ENCODE measurements around the gene DCLK1.

DNA sequence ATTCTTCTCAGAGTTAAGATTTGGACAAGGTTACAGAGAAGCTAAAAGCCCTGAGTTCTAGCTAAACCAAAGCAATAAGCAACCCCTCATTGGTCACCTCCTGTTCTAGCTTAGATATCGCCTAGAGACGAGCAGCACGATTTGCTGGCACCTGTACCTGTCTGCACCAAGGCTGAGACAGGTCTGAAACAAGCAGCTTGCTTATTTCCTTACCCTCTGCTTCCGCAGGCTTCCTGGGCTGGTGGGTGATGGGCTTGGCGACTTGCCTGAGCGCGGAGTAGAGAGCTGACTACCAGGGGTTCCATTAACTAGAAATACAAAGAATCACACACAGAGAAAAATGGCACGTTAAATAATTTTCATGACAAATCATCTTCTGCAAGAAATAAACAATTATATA is 276.9 kb downstream of the DCLK1 start:
- TF ChIP-seq, protein P1, sequence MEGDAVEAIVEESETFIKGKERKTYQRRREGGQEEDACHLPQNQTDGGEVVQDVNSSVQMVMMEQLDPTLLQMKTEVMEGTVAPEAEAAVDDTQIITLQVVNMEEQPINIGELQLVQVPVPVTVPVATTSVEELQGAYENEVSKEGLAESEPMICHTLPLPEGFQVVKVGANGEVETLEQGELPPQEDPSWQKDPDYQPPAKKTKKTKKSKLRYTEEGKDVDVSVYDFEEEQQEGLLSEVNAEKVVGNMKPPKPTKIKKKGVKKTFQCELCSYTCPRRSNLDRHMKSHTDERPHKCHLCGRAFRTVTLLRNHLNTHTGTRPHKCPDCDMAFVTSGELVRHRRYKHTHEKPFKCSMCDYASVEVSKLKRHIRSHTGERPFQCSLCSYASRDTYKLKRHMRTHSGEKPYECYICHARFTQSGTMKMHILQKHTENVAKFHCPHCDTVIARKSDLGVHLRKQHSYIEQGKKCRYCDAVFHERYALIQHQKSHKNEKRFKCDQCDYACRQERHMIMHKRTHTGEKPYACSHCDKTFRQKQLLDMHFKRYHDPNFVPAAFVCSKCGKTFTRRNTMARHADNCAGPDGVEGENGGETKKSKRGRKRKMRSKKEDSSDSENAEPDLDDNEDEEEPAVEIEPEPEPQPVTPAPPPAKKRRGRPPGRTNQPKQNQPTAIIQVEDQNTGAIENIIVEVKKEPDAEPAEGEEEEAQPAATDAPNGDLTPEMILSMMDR (IDR thresholded peaks at IDR 0.05 in 8 of 11, conservative IDR thresholded peaks at IDR 0.05 in 3 of 11): no peak
- TF ChIP-seq POLR2A (IDR thresholded peaks at IDR 0.05): no peak

Measured in spleen (tissue), 7 donors.